Adrenal gland (tissue), 12 donors: ENCODE results near the gene CYB561. TPM values are rescaled to one million over a fixed set of nuclear protein-coding genes. Genes with fewer than 3 reads are reported as not detected.

Experiments
- DNase-seq, 7 donors: peaks; one replicate each; pipeline ENCODE4 v3.0.0-alpha.2; 2019 to 2020
- H3K27ac ChIP-seq, 5 donors: fragments of 200-600 bp; sonication (generic) in 4 of 5; 1 replicate in 3 of 5; 2 replicates in 2 of 5; pipeline versions ENCODE4 v1.5.1 to v1.8.0; 2016 to 2020; ENCODE audit warnings: mild to moderate bottlenecking in 1 of 5
- H3K27me3 ChIP-seq: fragments of 200-600 bp; 2 replicates; pipeline ENCODE4 v1.8.0; 2021
- H3K36me3 ChIP-seq, 2 donors: fragments of 200-600 bp; replicated peaks in 1 of 2; 1 replicate in 1 of 2; 2 replicates in 1 of 2; pipeline versions ENCODE4 v1.5.1 to v1.8.0; 2018 to 2022
- H3K4me1 ChIP-seq, 2 donors: fragments of 200-600 bp; replicated peaks in 1 of 2; 1 replicate in 1 of 2; 2 replicates in 1 of 2; pipeline versions ENCODE4 v1.5.1 to v1.8.0; 2018 to 2021
- H3K4me3 ChIP-seq, 4 donors: fragments of 200-600 bp; sonication (generic) in 3 of 4; one replicate each; pipeline ENCODE4 v1.5.1; 2016 to 2018
- H3K9me3 ChIP-seq, 3 donors: fragments of 200-600 bp; sonication (generic) in 1 of 3; replicated peaks in 1 of 3; 1 replicate in 2 of 3; 2 replicates in 1 of 3; pipeline versions ENCODE4 v1.5.1 to v1.8.0; 2016 to 2021
- CTCF ChIP-seq, 6 experiments: fragments of 450-650 bp in 4 of 6; fragments of 200-600 bp in 2 of 6; sonication (generic) in 1 of 6; IDR thresholded peaks; 1 replicate in 5 of 6; 2 replicates in 1 of 6; pipeline versions ENCODE4 v1.5.1 to v1.8.0; 2016 to 2021; ENCODE audit warnings: antibody characterized with exemption in 6 of 6, mild to moderate bottlenecking in 2 of 6, moderate library complexity in 1 of 6
- POLR2A ChIP-seq, 2 donors: fragments of 450-650 bp; IDR thresholded peaks; one replicate each; pipeline ENCODE4 v1.6.1; 2017; ENCODE audit warnings: antibody characterized with exemption in 2 of 2, mild to moderate bottlenecking in 2 of 2, moderate library complexity in 1 of 2
- WGBS, 4 donors: extraction: QIAGEN DNeasy Blood & Tissue Kit in 2 of 4; methylation state at CpG; one replicate each; pipeline versions ENCODE4 v1.1.5 to v1.1.7; 2013 to 2017; 5-methylcytosine and 5-hydroxymethylcytosine counted together
- intact Hi-C, 2 donors: fragments of 100-400 bp; cut with DNase I; formaldehyde crosslinking; loops; one replicate each; pipeline versions ENCODE4 v1.14.1 to v1.15.0; 2022 to 2023
- polyA plus RNA-seq, 3 donors: library from polyadenylated mRNA; stranded (reverse); fragments of 200-250 nt in 2 of 3; fragments of 350-450 nt in 1 of 3; fragmentation: Illumina TruSeq in 1 of 3; extraction: RNeasy Lipid Tissue Mini Kit (QIAGEN cat#74804) in 1 of 3; gene quantifications; one replicate each; pipeline ENCODE4 v1.2.3, GENCODE V29; 2013 to 2014
- total RNA-seq, 9 donors: library from RNA; depleted of rRNA in 4 of 9; stranded (reverse); fragments of >200 nt in 4 of 9; fragments of 120-200 nt in 1 of 9; fragmentation: NEBNext Ultra II Directional in 1 of 9; extraction: Animal tissue kit (Norgen Biotek cat#: 25700) in 1 of 9; gene quantifications; one replicate each; pipeline versions ENCODE4 v1.1.0 to v1.2.4, GENCODE V29; 2013 to 2023
- donor health status: healthy with polysubstance abuse.
- donor health status: Bipolar disorder and iron deficiency.
- donor health status: DM: yes; HTN: yes; CAD: no.
- donor health status: DM: no; HTN: no; CAD: no.
- donor health status: DM: no; HTN: no; CAD: no.
- donor health status: DM: yes; HTN: yes; CAD: no.

Gene CYB561
- total and polyA plus RNA-seq, 12 donors = 14.3 to 195 (median 68.4) TPM

GRCh38 chr17:63421681-63422645 lies 24.1 kb downstream of the CYB561 start:
- TF ChIP-seq CTCF (IDR thresholded peaks at IDR 0.05) (no peak), POLR2A (IDR thresholded peaks at IDR 0.05) (no peak)
- Histone ChIP-seq H3K9me3 (no peaks in the 10 kb centered on the region), H3K4me3 (no peak overlapping the region), H3K27me3 (no peaks in the 10 kb centered on the region), H3K36me3 (peaks cover 0 to 6% of the 10 kb centered on the region in 2 donors), H3K27ac (no peak overlapping the region), H3K4me1 (no peaks in the 10 kb centered on the region)
- no peak for DNase-seq
- 83 to 93% (median 90%) methylated on average over 24 to 25 of the region's 25 CpGs for WGBS, 4 donors
- intact Hi-C loops = loop anchor here (5.0 kb wide), 2 partner anchors 185 to 190 kb away; no protein-coding TSS in a partner anchor

DNA sequence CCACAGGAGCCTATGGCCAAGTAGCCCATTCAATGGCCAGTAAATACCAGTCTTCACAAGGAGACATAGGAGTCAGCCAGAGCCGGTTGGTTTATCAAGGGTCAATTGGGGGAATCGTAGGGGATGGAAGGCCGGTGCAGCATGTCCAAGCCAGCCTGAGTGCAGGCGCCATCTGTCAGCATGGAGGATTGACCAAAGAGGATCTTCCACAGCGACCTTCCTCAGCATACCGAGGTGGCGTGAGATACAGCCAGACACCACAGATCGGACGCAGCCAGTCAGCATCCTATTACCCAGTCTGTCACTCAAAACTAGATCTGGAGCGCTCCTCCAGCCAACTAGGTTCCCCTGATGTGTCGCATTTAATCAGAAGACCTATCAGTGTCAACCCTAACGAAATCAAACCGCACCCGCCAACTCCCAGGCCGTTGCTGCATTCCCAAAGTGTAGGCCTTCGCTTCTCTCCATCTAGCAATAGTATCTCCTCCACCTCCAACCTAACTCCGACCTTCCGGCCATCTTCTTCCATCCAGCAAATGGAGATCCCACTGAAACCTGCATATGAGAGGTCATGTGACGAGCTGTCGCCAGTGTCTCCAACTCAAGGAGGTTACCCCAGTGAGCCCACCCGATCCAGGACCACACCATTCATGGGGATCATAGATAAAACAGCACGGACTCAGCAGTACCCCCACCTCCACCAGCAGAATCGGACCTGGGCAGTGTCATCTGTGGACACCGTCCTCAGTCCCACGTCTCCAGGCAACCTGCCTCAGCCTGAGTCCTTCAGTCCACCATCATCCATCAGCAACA lies 25.0 kb downstream of the CYB561 start:
- 94 to 98% (median 95%) methylated on average over 21 to 25 of the region's 25 CpGs for WGBS, 4 donors
- intact Hi-C loops = loop anchor here (5.0 kb wide), 2 partner anchors 186 to 191 kb away; no protein-coding TSS in a partner anchor
- DNase-seq = no peak
- Histone ChIP-seq H3K27ac (no peak overlapping the region), H3K27me3 (no peaks in the 10 kb centered on the region), H3K4me1 (no peaks in the 10 kb centered on the region), H3K4me3 (no peak overlapping the region), H3K9me3 (no peaks in the 10 kb centered on the region), H3K36me3 (peaks cover 0 to 6% of the 10 kb centered on the region in 2 donors)
- TF ChIP-seq CTCF (IDR thresholded peaks at IDR 0.05) (no peak), POLR2A (IDR thresholded peaks at IDR 0.05) (no peak)

DNA sequence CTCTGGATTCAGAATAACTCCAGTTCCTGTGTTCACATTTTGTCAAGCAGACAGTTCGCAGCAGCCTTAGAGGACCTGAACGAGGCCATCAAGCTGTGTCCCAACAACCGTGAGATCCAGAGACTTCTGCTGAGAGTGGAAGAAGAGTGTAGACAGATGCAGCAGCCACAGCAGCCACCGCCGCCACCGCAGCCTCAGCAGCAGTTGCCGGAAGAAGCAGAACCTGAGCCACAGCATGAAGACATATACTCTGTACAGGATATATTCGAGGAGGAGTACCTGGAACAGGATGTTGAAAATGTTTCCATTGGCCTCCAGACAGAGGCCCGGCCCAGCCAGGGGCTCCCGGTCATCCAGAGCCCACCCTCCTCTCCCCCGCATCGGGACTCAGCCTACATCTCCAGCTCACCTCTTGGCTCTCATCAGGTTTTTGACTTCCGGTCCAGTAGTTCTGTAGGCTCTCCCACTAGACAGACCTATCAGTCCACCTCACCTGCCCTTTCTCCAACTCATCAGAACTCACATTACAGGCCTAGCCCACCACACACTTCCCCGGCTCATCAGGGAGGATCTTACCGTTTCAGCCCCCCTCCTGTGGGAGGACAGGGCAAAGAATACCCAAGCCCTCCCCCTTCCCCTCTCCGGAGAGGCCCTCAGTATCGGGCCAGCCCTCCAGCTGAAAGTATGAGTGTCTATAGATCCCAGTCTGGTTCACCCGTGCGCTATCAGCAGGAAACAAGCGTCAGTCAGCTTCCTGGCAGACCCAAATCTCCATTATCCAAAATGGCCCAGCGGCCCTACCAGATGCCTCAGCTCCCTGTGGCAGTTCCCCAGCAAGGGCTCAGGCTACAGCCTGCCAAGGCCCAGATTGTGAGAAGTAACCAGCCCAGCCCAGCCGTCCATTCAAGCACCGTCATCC lies 25.9 kb downstream of the CYB561 start:
- peaks cover 0 to 6% of the 10 kb centered on the region in 2 donors for H3K36me3 ChIP-seq
- no peak for DNase-seq
- H3K27me3 ChIP-seq = no peaks in the 10 kb centered on the region
- intact Hi-C loops = loop anchor here (5.0 to 10.0 kb wide), 3 partner anchors 187 to 715 kb away; no protein-coding TSS in a partner anchor
- TF ChIP-seq POLR2A (IDR thresholded peaks at IDR 0.05) (no peak), CTCF (IDR thresholded peaks at IDR 0.05) (no peak)
- H3K27ac ChIP-seq = no peak overlapping the region
- no peaks in the 10 kb centered on the region for H3K9me3 ChIP-seq
- 76 to 88% (median 80%) methylated on average over 14 to 23 of the region's 23 CpGs for WGBS, 4 donors
- H3K4me3 ChIP-seq = no peak overlapping the region
- no peaks in the 10 kb centered on the region for H3K4me1 ChIP-seq
